ENCODE results near the gene ENO2.
A peak's percentile ranks its signal among the peaks of the same experiment; 100 is the strongest.

The ENO2 gene

GRCh38 chr12:6937481-6938352 lies 23.3 kb downstream of the ENO2 start:
- Histone ChIP-seq H3K4me3 (ENCODE audit: control insufficient read depth in 1 of 7, extremely low read depth in 1 of 7, insufficient read depth in 4 of 7, low read depth in 2 of 7, low read length in 6 of 7) (peak overlapping the region; percentile 15 to 87 (median 81)), H3K4me1 (ENCODE audit: control extremely low read depth in 1 of 4, control insufficient read depth in 4 of 4, insufficient read depth in 4 of 4, low read length in 3 of 4) (peaks cover 0 to 32% (median 29%) of the 10 kb centered on the region in 4 experiments), H3K27ac (ENCODE audit: insufficient read depth in 1 of 2, low read depth in 1 of 2, low read length in 2 of 2, poor library complexity in 1 of 2, severe bottlenecking in 2 of 2) (peak overlapping the region; percentile 74 to 86), H3K36me3 (ENCODE audit: control insufficient read depth in 4 of 4, insufficient read depth in 4 of 4, low read length in 3 of 4) (peaks cover 3 to 49% (median 28%) of the 10 kb centered on the region in 4 experiments), H3K27me3 (replicated peaks in 2 of 5; ENCODE audit: control insufficient read depth in 4 of 5, insufficient read depth in 5 of 5, low read length in 4 of 5) (no peaks in the 10 kb centered on the region), H3K9me3 (ENCODE audit: control extremely low read depth in 1 of 5, control insufficient read depth in 4 of 5, insufficient read depth in 2 of 5, low read depth in 1 of 5, low read length in 4 of 5) (no peaks in the 10 kb centered on the region)
- CTCF ChIA-PET, result interaction anchor here (0.6 to 16.4 kb wide), 20 partner anchors 9 to 171 kb away, joined by 3 to 441 read pairs (median 4); partner anchors contain the start of genes C1RL, LPCAT3 and SPSB2
- peak; percentile 95 to 98 (median 98) for DNase-seq
- POLR2A ChIA-PET, result interaction anchor here (0.5 to 1.8 kb wide), 8 partner anchors 9 to 70 kb away, joined by 3 to 6 read pairs (median 4); partner anchors contain the start of genes ATN1, LRRC23 and TPI1
- under 1% methylated on average over 41 of the region's 80 CpGs for WGBS (ENCODE audit: insufficient coverage)

GRCh38 chr12:6938353-6939190 lies 24.2 kb downstream of the ENO2 start:
- ChIA-PET POLR2A (interaction anchor here (0.5 to 1.4 kb wide), 4 partner anchors 8 to 24 kb away, joined by 3 to 6 read pairs (median 4); no protein-coding TSS in a partner anchor), CTCF (interaction anchor here (0.6 to 16.4 kb wide), 17 partner anchors 9 to 170 kb away, joined by 3 to 441 read pairs (median 5); partner anchors contain the start of genes C1RL, LPCAT3, PTPN6 and SPSB2)
- Histone ChIP-seq H3K36me3 (ENCODE audit: control insufficient read depth in 4 of 4, insufficient read depth in 4 of 4, low read length in 3 of 4) (peaks cover 3 to 46% (median 27%) of the 10 kb centered on the region in 4 experiments), H3K27ac (ENCODE audit: insufficient read depth in 1 of 2, low read depth in 1 of 2, low read length in 2 of 2, poor library complexity in 1 of 2, severe bottlenecking in 2 of 2) (peak overlapping the region; percentile 54 to 86), H3K27me3 (replicated peaks in 2 of 5; ENCODE audit: control insufficient read depth in 4 of 5, insufficient read depth in 5 of 5, low read length in 4 of 5) (no peaks in the 10 kb centered on the region), H3K4me1 (ENCODE audit: control extremely low read depth in 1 of 4, control insufficient read depth in 4 of 4, insufficient read depth in 4 of 4, low read length in 3 of 4) (peaks cover 0 to 41% (median 35%) of the 10 kb centered on the region in 4 experiments), H3K9me3 (ENCODE audit: control extremely low read depth in 1 of 5, control insufficient read depth in 4 of 5, insufficient read depth in 2 of 5, low read depth in 1 of 5, low read length in 4 of 5) (no peaks in the 10 kb centered on the region), H3K4me3 (ENCODE audit: control insufficient read depth in 1 of 7, extremely low read depth in 1 of 7, insufficient read depth in 4 of 7, low read depth in 2 of 7, low read length in 6 of 7) (peak overlapping the region in 5 of 7 experiments; percentile 72 to 87 (median 82))
- WGBS (ENCODE audit: insufficient coverage), result 90% methylated on average over 23 of the region's 32 CpGs
- DNase-seq, result no peak

GRCh38 chr12:6939191-6939540 lies 24.8 kb downstream of the ENO2 start:
- DNase-seq, result no peak
- H3K27ac ChIP-seq (ENCODE audit: insufficient read depth in 1 of 2, low read depth in 1 of 2, low read length in 2 of 2, poor library complexity in 1 of 2, severe bottlenecking in 2 of 2), result peak overlapping the region in 1 of 2 experiments; percentile 86
- peaks cover 3 to 40% (median 24%) of the 10 kb centered on the region in 4 experiments for H3K36me3 ChIP-seq (ENCODE audit: control insufficient read depth in 4 of 4, insufficient read depth in 4 of 4, low read length in 3 of 4)
- 82% methylated on average over 1 of the region's 2 CpGs for WGBS (ENCODE audit: insufficient coverage)
- H3K27me3 ChIP-seq (replicated peaks in 2 of 5; ENCODE audit: control insufficient read depth in 4 of 5, insufficient read depth in 5 of 5, low read length in 4 of 5), result no peaks in the 10 kb centered on the region
- H3K4me3 ChIP-seq (ENCODE audit: control insufficient read depth in 1 of 7, extremely low read depth in 1 of 7, insufficient read depth in 4 of 7, low read depth in 2 of 7, low read length in 6 of 7), result no peak overlapping the region
- no peaks in the 10 kb centered on the region for H3K9me3 ChIP-seq (ENCODE audit: control extremely low read depth in 1 of 5, control insufficient read depth in 4 of 5, insufficient read depth in 2 of 5, low read depth in 1 of 5, low read length in 4 of 5)
- H3K4me1 ChIP-seq (ENCODE audit: control extremely low read depth in 1 of 4, control insufficient read depth in 4 of 4, insufficient read depth in 4 of 4, low read length in 3 of 4), result peaks cover 0 to 47% (median 38%) of the 10 kb centered on the region in 4 experiments
- ChIA-PET CTCF (interaction anchor here (1.0 to 16.4 kb wide), 14 partner anchors 10 to 171 kb away, joined by 3 to 441 read pairs (median 5); partner anchors contain the start of genes PTPN6 and SPSB2), POLR2A (interaction anchor here (0.5 kb wide), 1 partner anchor 24 kb away, joined by 4 read pairs; no protein-coding TSS in a partner anchor)

GRCh38 chr12:6941267-6941666 lies 26.9 kb downstream of the ENO2 start:
- WGBS (ENCODE audit: insufficient coverage), result 97% methylated on average over 9 of the region's 12 CpGs
- Histone ChIP-seq H3K9me3 (ENCODE audit: control extremely low read depth in 1 of 5, control insufficient read depth in 4 of 5, insufficient read depth in 2 of 5, low read depth in 1 of 5, low read length in 4 of 5) (no peaks in the 10 kb centered on the region), H3K4me3 (ENCODE audit: control insufficient read depth in 1 of 7, extremely low read depth in 1 of 7, insufficient read depth in 4 of 7, low read depth in 2 of 7, low read length in 6 of 7) (no peak overlapping the region), H3K27ac (ENCODE audit: insufficient read depth in 1 of 2, low read depth in 1 of 2, low read length in 2 of 2, poor library complexity in 1 of 2, severe bottlenecking in 2 of 2) (no peak overlapping the region), H3K4me1 (ENCODE audit: control extremely low read depth in 1 of 4, control insufficient read depth in 4 of 4, insufficient read depth in 4 of 4, low read length in 3 of 4) (peaks cover 3 to 62% (median 51%) of the 10 kb centered on the region in 4 experiments), H3K27me3 (replicated peaks in 2 of 5; ENCODE audit: control insufficient read depth in 4 of 5, insufficient read depth in 5 of 5, low read length in 4 of 5) (no peaks in the 10 kb centered on the region), H3K36me3 (ENCODE audit: control insufficient read depth in 4 of 4, insufficient read depth in 4 of 4, low read length in 3 of 4) (peaks cover 0 to 22% (median 11%) of the 10 kb centered on the region in 4 experiments)
- ChIA-PET POLR2A (no interaction called here), CTCF (interaction anchor here (0.9 to 16.4 kb wide), 9 partner anchors 9 to 103 kb away, joined by 3 to 441 read pairs (median 14); partner anchors contain the start of genes PTPN6 and SPSB2)
- no peak for DNase-seq

GRCh38 chr12:6941782-6942181 lies 27.4 kb downstream of the ENO2 start:
- Histone ChIP-seq H3K4me1 (ENCODE audit: control extremely low read depth in 1 of 4, control insufficient read depth in 4 of 4, insufficient read depth in 4 of 4, low read length in 3 of 4) (peaks cover 3 to 62% (median 51%) of the 10 kb centered on the region in 4 experiments), H3K4me3 (ENCODE audit: control insufficient read depth in 1 of 7, extremely low read depth in 1 of 7, insufficient read depth in 4 of 7, low read depth in 2 of 7, low read length in 6 of 7) (no peak overlapping the region), H3K27me3 (replicated peaks in 2 of 5; ENCODE audit: control insufficient read depth in 4 of 5, insufficient read depth in 5 of 5, low read length in 4 of 5) (no peaks in the 10 kb centered on the region), H3K36me3 (ENCODE audit: control insufficient read depth in 4 of 4, insufficient read depth in 4 of 4, low read length in 3 of 4) (peaks cover 0 to 19% (median 11%) of the 10 kb centered on the region in 4 experiments), H3K27ac (ENCODE audit: insufficient read depth in 1 of 2, low read depth in 1 of 2, low read length in 2 of 2, poor library complexity in 1 of 2, severe bottlenecking in 2 of 2) (no peak overlapping the region), H3K9me3 (ENCODE audit: control extremely low read depth in 1 of 5, control insufficient read depth in 4 of 5, insufficient read depth in 2 of 5, low read depth in 1 of 5, low read length in 4 of 5) (no peaks in the 10 kb centered on the region)
- ChIA-PET CTCF (interaction anchor here (0.9 to 16.4 kb wide), 6 partner anchors 9 to 72 kb away, joined by 3 to 441 read pairs (median 30); partner anchors contain the start of gene SPSB2), POLR2A (no interaction called here)
- no CpG with 5 or more reads among the region's 12 CpGs for WGBS (ENCODE audit: insufficient coverage)
- DNase-seq, result no peak

- H3K27ac ChIP-seq (ENCODE audit: insufficient read depth in 1 of 2, low read depth in 1 of 2, low read length in 2 of 2, poor library complexity in 1 of 2, severe bottlenecking in 2 of 2), result peak overlapping the region in 1 of 2 experiments; percentile 99
- peaks cover 3 to 62% (median 50%) of the 10 kb centered on the region in 4 experiments for H3K4me1 ChIP-seq (ENCODE audit: control extremely low read depth in 1 of 4, control insufficient read depth in 4 of 4, insufficient read depth in 4 of 4, low read length in 3 of 4)
- H3K27me3 ChIP-seq (replicated peaks in 2 of 5; ENCODE audit: control insufficient read depth in 4 of 5, insufficient read depth in 5 of 5, low read length in 4 of 5), result no peaks in the 10 kb centered on the region
- DNase-seq, result no peak
- WGBS (ENCODE audit: insufficient coverage), result 93% methylated on average over 9 of the region's 11 CpGs
- ChIA-PET POLR2A (interaction anchor here (2.3 to 3.4 kb wide), 2 partner anchors 17 to 19 kb away, joined by 15 to 42 read pairs; no protein-coding TSS in a partner anchor), CTCF (interaction anchor here (2.0 to 16.4 kb wide), 3 partner anchors 17 to 74 kb away, joined by 12 to 441 read pairs (median 17); partner anchors contain the start of gene TPI1)
- H3K9me3 ChIP-seq (ENCODE audit: control extremely low read depth in 1 of 5, control insufficient read depth in 4 of 5, insufficient read depth in 2 of 5, low read depth in 1 of 5, low read length in 4 of 5), result no peaks in the 10 kb centered on the region
- peaks cover 0 to 19% (median 11%) of the 10 kb centered on the region in 4 experiments for H3K36me3 ChIP-seq (ENCODE audit: control insufficient read depth in 4 of 4, insufficient read depth in 4 of 4, low read length in 3 of 4)
- no peak overlapping the region for H3K4me3 ChIP-seq (ENCODE audit: control insufficient read depth in 1 of 7, extremely low read depth in 1 of 7, insufficient read depth in 4 of 7, low read depth in 2 of 7, low read length in 6 of 7)
Observed at GRCh38 chr12:6942331-6942665, 27.9 kb downstream of the ENO2 start.

Data from common myeloid progenitor, CD34-positive (primary cell).